GM23338 (cell line): ENCODE data around the gene NAP1L4.

Experiments
- CREB1 ChIP-seq: fragments of 250-450 bp; sonication (Bioruptor Pico); IDR thresholded peaks from 2 replicates; pipeline ENCODE4 v1.5.0; 2020; ENCODE audit warnings: low read depth, mild to moderate bottlenecking, moderate library complexity
- EZH2 ChIP-seq: fragments of 200-600 bp; sonication (generic); IDR thresholded peaks from one replicate; pipeline ENCODE4 v1.8.0; 2017; ENCODE audit warnings: antibody characterized with exemption, mild to moderate bottlenecking, low read depth; ENCODE audit not compliant: unreplicated experiment
- EZH2phosphoT487 ChIP-seq: fragments of 200-600 bp; sonication (generic); IDR thresholded peaks from one replicate; pipeline ENCODE4 v1.8.1; 2018; ENCODE audit warnings: antibody characterized with exemption; ENCODE audit not compliant: unreplicated experiment
- JUNB ChIP-seq: IDR thresholded peaks from one replicate; pipeline ENCODE4 v1.6.1; 2016; ENCODE audit warnings: antibody characterized with exemption; ENCODE audit not compliant: unreplicated experiment
- POLR2AphosphoS5 ChIP-seq: IDR thresholded peaks from 2 replicates; pipeline ENCODE4 v1.6.1; 2016; ENCODE audit warnings: antibody characterized with exemption, low read depth
- STAT1 ChIP-seq: IDR thresholded peaks from one replicate; pipeline ENCODE4 v1.6.1; 2016; ENCODE audit warnings: antibody characterized with exemption; ENCODE audit not compliant: unreplicated experiment
- ZNF114 ChIP-seq: fragments of 250-450 bp; sonication (Bioruptor Pico); IDR thresholded peaks from 2 replicates; pipeline ENCODE4 v1.5.0; 2020; ENCODE audit warnings: mild to moderate bottlenecking, moderate library complexity
- ZNF331 ChIP-seq: fragments of 250-450 bp; sonication (Bioruptor Pico); IDR thresholded peaks from 2 replicates; pipeline ENCODE4 v1.5.0; 2020; ENCODE audit warnings: low read depth, mild to moderate bottlenecking, moderate library complexity
- TF ChIP-seq, protein P1 (sequence below), 2 experiments: fragments of 200-600 bp in 1 of 2; sonication (generic) in 1 of 2; conservative IDR thresholded peaks; 2 replicates each; pipeline versions ENCODE4 v1.5.1 to v1.6.1; 2016 to 2017; ENCODE audit warnings: antibody characterized with exemption in 2 of 2, low read depth in 2 of 2, mild to moderate bottlenecking in 2 of 2, moderate library complexity in 1 of 2
- TF ChIP-seq, protein P2 (sequence below): IDR thresholded peaks from 2 replicates; pipeline ENCODE4 v1.6.1; 2016; ENCODE audit warnings: antibody characterized with exemption
- TF ChIP-seq, protein P3 (sequence below): IDR thresholded peaks from one replicate; pipeline ENCODE4 v1.6.1; 2018; ENCODE audit warnings: antibody characterized with exemption; ENCODE audit not compliant: unreplicated experiment
- TF ChIP-seq, protein P4 (sequence below): fragments of 250-450 bp; sonication (Bioruptor Pico); IDR thresholded peaks from 2 replicates; pipeline ENCODE4 v1.5.0; 2020; ENCODE audit warnings: mild to moderate bottlenecking, moderate library complexity

DNA sequence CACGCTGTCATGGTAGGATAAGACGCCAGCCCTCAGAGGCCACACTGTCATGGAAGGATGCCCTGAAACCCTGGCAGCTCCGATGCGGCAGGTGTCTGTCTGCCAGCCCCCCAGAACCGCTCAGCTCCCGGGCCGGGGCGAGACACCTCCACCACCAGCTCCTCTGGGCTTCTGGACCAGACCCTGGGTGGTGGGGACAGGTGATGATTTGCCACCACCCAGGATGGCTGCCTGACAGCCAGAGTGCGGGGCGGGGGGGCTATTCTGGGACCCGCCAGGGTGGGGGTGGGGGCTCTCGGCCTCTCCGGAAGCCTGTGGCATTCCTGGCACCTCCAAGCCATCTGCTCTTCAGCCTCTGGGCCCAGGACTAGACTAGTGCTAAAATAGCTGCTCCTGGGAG lies 72.3 kb downstream of the NAP1L4 start:
- no peak for TF ChIP-seq EZH2phosphoT487
- TF ChIP-seq, protein P1, sequence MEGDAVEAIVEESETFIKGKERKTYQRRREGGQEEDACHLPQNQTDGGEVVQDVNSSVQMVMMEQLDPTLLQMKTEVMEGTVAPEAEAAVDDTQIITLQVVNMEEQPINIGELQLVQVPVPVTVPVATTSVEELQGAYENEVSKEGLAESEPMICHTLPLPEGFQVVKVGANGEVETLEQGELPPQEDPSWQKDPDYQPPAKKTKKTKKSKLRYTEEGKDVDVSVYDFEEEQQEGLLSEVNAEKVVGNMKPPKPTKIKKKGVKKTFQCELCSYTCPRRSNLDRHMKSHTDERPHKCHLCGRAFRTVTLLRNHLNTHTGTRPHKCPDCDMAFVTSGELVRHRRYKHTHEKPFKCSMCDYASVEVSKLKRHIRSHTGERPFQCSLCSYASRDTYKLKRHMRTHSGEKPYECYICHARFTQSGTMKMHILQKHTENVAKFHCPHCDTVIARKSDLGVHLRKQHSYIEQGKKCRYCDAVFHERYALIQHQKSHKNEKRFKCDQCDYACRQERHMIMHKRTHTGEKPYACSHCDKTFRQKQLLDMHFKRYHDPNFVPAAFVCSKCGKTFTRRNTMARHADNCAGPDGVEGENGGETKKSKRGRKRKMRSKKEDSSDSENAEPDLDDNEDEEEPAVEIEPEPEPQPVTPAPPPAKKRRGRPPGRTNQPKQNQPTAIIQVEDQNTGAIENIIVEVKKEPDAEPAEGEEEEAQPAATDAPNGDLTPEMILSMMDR (conservative IDR thresholded peaks at IDR 0.05; ENCODE audit: low read depth in 2 of 2): no peak
- TF ChIP-seq, protein P2, sequence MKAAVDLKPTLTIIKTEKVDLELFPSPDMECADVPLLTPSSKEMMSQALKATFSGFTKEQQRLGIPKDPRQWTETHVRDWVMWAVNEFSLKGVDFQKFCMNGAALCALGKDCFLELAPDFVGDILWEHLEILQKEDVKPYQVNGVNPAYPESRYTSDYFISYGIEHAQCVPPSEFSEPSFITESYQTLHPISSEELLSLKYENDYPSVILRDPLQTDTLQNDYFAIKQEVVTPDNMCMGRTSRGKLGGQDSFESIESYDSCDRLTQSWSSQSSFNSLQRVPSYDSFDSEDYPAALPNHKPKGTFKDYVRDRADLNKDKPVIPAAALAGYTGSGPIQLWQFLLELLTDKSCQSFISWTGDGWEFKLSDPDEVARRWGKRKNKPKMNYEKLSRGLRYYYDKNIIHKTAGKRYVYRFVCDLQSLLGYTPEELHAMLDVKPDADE: no peak
- TF ChIP-seq EZH2: no peak
- TF ChIP-seq POLR2AphosphoS5: no peak
- no peak for TF ChIP-seq JUNB
- TF ChIP-seq, protein P3, sequence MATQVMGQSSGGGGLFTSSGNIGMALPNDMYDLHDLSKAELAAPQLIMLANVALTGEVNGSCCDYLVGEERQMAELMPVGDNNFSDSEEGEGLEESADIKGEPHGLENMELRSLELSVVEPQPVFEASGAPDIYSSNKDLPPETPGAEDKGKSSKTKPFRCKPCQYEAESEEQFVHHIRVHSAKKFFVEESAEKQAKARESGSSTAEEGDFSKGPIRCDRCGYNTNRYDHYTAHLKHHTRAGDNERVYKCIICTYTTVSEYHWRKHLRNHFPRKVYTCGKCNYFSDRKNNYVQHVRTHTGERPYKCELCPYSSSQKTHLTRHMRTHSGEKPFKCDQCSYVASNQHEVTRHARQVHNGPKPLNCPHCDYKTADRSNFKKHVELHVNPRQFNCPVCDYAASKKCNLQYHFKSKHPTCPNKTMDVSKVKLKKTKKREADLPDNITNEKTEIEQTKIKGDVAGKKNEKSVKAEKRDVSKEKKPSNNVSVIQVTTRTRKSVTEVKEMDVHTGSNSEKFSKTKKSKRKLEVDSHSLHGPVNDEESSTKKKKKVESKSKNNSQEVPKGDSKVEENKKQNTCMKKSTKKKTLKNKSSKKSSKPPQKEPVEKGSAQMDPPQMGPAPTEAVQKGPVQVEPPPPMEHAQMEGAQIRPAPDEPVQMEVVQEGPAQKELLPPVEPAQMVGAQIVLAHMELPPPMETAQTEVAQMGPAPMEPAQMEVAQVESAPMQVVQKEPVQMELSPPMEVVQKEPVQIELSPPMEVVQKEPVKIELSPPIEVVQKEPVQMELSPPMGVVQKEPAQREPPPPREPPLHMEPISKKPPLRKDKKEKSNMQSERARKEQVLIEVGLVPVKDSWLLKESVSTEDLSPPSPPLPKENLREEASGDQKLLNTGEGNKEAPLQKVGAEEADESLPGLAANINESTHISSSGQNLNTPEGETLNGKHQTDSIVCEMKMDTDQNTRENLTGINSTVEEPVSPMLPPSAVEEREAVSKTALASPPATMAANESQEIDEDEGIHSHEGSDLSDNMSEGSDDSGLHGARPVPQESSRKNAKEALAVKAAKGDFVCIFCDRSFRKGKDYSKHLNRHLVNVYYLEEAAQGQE: no peak
- TF ChIP-seq CREB1: no peak
- TF ChIP-seq ZNF331: no peak
- no peak for TF ChIP-seq STAT1
- TF ChIP-seq ZNF114 (CRISPR knock-in tag): no peak
- TF ChIP-seq, protein P4, sequence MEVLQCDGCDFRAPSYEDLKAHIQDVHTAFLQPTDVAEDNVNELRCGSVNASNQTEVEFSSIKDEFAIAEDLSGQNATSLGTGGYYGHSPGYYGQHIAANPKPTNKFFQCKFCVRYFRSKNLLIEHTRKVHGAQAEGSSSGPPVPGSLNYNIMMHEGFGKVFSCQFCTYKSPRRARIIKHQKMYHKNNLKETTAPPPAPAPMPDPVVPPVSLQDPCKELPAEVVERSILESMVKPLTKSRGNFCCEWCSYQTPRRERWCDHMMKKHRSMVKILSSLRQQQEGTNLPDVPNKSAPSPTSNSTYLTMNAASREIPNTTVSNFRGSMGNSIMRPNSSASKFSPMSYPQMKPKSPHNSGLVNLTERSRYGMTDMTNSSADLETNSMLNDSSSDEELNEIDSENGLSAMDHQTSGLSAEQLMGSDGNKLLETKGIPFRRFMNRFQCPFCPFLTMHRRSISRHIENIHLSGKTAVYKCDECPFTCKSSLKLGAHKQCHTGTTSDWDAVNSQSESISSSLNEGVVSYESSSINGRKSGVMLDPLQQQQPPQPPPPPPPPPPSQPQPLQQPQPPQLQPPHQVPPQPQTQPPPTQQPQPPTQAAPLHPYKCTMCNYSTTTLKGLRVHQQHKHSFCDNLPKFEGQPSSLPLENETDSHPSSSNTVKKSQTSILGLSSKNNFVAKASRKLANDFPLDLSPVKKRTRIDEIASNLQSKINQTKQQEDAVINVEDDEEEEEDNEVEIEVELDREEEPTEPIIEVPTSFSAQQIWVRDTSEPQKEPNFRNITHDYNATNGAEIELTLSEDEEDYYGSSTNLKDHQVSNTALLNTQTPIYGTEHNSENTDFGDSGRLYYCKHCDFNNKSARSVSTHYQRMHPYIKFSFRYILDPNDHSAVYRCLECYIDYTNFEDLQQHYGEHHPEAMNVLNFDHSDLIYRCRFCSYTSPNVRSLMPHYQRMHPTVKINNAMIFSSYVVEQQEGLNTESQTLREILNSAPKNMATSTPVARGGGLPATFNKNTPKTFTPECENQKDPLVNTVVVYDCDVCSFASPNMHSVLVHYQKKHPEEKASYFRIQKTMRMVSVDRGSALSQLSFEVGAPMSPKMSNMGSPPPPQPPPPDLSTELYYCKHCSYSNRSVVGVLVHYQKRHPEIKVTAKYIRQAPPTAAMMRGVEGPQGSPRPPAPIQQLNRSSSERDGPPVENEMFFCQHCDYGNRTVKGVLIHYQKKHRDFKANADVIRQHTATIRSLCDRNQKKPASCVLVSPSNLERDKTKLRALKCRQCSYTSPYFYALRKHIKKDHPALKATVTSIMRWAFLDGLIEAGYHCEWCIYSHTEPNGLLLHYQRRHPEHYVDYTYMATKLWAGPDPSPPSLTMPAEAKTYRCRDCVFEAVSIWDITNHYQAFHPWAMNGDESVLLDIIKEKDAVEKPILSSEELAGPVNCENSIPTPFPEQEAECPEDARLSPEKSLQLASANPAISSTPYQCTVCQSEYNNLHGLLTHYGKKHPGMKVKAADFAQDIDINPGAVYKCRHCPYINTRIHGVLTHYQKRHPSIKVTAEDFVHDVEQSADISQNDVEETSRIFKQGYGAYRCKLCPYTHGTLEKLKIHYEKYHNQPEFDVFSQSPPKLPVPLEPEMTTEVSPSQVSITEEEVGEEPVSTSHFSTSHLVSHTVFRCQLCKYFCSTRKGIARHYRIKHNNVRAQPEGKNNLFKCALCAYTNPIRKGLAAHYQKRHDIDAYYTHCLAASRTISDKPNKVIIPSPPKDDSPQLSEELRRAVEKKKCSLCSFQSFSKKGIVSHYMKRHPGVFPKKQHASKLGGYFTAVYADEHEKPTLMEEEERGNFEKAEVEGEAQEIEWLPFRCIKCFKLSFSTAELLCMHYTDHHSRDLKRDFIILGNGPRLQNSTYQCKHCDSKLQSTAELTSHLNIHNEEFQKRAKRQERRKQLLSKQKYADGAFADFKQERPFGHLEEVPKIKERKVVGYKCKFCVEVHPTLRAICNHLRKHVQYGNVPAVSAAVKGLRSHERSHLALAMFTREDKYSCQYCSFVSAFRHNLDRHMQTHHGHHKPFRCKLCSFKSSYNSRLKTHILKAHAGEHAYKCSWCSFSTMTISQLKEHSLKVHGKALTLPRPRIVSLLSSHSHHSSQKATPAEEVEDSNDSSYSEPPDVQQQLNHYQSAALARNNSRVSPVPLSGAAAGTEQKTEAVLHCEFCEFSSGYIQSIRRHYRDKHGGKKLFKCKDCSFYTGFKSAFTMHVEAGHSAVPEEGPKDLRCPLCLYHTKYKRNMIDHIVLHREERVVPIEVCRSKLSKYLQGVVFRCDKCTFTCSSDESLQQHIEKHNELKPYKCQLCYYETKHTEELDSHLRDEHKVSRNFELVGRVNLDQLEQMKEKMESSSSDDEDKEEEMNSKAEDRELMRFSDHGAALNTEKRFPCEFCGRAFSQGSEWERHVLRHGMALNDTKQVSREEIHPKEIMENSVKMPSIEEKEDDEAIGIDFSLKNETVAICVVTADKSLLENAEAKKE (CRISPR knock-in tag): no peak
